Epithelial cell of proximal tubule (primary cell): ENCODE data around the gene SLC28A1. TPM values are rescaled to one million over a fixed set of nuclear protein-coding genes. Genes with fewer than 3 reads are reported as not detected.
"Not testable (repeated sequence)": the region's sequence is repeated elsewhere in the genome, so short reads cannot be mapped to it uniquely, and the experiment has no call there.

Experiments used
- DNase-seq: peaks from one replicate; pipeline ENCODE4 v3.0.0-alpha.2; 2011; ENCODE audit warnings: low read depth
- H3K4me3 ChIP-seq: 2 replicates; pipeline ENCODE4 v1.5.1; 2011; ENCODE audit warnings: low read depth, mild to moderate bottlenecking, low read length
- total RNA-seq: library from RNA; depleted of rRNA; stranded (reverse); fragments of >200 nt; gene quantifications from 2 replicates; pipeline ENCODE4 v1.2.3, GENCODE V29; 2015
- TF ChIP-seq, protein P1 (sequence below): conservative IDR thresholded peaks from 2 replicates; pipeline ENCODE4 v1.5.1; 2012; ENCODE audit warnings: low read depth, mild to moderate bottlenecking, low read length

SLC28A1 gene
- total RNA-seq, 1 donor from 2014 or later: not detected

DNA sequence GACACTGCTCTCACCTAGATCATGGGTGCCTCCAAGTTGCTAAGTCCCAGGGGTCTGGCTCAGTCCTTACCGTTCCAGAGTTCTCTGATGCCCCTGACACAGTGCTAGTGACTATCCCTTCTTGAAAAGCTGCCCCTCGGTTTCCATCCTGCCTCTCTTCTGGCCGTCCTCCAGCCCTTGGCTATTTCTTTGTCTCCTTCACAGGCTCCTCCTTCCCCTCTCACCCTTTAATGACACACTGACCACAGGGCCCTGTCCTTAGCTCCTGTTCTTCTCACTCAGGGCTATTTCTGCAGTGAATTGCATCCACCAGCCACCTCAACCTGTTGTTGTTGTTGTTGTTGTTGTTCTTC lies 31.1 kb downstream of the SLC28A1 start:
- no peak for DNase-seq
- no peak overlapping the region for H3K4me3 ChIP-seq
- TF ChIP-seq, protein P1, sequence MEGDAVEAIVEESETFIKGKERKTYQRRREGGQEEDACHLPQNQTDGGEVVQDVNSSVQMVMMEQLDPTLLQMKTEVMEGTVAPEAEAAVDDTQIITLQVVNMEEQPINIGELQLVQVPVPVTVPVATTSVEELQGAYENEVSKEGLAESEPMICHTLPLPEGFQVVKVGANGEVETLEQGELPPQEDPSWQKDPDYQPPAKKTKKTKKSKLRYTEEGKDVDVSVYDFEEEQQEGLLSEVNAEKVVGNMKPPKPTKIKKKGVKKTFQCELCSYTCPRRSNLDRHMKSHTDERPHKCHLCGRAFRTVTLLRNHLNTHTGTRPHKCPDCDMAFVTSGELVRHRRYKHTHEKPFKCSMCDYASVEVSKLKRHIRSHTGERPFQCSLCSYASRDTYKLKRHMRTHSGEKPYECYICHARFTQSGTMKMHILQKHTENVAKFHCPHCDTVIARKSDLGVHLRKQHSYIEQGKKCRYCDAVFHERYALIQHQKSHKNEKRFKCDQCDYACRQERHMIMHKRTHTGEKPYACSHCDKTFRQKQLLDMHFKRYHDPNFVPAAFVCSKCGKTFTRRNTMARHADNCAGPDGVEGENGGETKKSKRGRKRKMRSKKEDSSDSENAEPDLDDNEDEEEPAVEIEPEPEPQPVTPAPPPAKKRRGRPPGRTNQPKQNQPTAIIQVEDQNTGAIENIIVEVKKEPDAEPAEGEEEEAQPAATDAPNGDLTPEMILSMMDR: no peak

DNA sequence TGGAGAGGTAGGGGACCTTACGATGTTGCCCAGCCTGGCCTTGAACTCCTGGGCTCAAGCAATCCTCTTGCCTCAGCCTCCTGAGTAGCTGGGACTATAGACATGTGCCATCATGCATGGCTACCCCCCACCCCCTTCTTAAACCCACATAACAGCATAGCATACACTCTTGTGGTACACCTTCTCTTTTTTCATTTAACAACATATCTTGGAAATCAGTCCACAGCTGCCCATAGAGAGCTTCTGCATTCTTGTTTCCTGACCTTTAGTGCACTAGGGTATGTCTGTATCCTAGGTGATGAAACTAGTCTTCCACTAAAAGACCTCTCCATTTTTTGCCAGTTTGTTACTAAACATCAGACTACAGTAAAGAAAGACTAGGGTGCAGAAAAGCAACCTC lies 33.0 kb downstream of the SLC28A1 start:
- DNase-seq: no peak
- no peak overlapping the region for H3K4me3 ChIP-seq
- TF ChIP-seq, protein P1: no peak

DNA sequence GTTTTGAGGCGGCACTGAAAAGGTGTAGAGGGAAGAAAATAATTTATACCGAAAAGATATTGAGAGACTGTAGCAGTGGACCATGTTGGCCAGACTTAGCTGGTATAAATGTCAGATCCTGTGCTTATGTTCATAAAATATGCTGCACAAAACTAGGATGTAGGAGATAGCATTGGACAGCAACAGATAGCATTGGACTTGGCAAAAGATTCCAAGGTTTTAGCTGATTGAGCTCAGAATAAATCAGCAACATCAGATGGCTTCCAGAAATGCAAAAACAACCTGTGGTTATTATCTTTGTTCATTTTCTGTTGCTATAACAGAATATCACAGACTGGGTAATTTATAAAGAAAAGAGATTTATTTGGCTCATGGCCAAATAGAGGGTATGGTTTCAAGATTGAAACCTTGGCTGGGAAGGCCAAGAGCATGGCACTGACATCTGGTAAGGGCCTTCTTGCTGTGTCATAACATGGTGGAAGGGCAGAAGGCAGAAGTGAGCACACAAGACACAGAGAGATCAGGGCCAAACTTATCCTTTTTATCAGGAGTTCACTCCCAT lies 34.7 kb downstream of the SLC28A1 start:
- no peak for DNase-seq
- TF ChIP-seq, protein P1: no peak
- no peak overlapping the region for H3K4me3 ChIP-seq

DNA sequence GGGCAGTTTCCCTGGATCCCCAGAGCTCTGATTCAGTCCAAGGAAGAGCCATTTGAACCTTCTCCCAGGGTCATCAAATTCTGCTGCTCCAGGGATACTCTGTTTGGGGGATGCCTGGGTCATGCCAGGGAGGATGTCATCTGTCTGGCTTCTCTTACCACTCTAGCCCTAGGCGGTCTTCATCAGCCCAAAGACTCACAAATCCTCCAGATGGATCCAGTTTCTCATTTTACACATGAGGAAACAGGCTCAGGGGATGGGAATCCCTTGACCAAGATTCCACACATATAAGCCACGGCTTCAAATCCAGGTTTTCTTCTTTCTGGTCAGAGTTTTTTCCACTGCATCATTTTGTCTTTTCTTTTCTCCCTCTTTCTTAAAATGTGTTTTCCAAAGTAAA lies 36.7 kb downstream of the SLC28A1 start:
- TF ChIP-seq, protein P1: no peak
- DNase-seq: no peak

DNA sequence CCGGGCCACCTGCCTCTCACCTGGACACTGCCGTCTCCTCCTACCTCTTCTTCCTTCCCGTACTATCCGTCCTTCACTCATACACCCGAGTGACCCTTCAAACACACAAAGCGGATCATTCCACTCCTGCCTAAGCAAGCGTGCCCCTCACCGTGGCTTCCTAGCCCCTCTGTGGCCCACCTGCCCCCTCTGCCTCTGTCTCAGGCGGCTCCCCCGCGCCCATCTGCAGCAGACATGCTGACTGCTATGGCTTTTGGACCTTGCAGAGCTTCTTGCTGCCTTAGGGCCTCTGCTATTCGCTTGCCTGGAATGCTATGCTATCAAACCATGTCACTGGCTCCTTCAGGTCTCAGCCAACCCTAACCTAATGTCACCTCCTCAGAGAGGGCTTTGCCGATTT lies 38.1 kb downstream of the SLC28A1 start:
- TF ChIP-seq, protein P1: no peak
- H3K4me3 ChIP-seq: no peak overlapping the region
- no peak for DNase-seq

More for the DNA sequence above, 36.7 kb downstream of the SLC28A1 start:
- no peak overlapping the region for H3K4me3 ChIP-seq

DNA sequence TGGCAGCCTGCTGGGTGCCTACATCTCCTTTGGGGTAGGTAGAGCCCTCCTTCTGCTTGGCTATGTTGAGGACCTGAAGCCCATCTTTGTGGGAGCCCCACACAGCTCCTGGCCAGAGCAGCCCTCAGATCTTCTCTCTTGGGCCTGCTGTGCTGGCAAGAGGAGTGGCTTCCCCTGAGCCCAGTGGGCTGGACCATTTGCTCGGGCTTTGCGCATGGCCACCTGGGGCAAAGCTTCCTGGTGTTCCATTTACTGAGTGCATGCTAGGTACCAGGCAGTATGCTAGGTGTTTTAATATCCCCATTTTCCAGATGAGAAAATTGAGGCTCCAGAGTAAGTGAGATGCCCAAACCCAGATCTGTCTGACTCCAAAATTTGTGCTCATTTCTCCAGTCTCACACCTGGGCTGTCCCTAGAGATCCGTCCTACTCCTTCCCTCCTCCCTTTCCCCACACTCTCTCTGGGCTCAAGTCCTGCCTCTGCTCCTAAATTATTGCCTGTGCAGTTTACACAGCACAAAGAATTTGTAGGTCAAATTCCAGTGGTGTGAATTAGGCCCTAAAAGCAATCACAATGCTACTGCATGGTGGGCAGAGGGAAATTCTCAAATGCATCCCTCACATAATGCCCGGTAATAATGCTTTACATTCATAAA lies 39.7 kb downstream of the SLC28A1 start:
- H3K4me3 ChIP-seq: no peak overlapping the region
- TF ChIP-seq, protein P1: no peak
- no peak for DNase-seq

DNA sequence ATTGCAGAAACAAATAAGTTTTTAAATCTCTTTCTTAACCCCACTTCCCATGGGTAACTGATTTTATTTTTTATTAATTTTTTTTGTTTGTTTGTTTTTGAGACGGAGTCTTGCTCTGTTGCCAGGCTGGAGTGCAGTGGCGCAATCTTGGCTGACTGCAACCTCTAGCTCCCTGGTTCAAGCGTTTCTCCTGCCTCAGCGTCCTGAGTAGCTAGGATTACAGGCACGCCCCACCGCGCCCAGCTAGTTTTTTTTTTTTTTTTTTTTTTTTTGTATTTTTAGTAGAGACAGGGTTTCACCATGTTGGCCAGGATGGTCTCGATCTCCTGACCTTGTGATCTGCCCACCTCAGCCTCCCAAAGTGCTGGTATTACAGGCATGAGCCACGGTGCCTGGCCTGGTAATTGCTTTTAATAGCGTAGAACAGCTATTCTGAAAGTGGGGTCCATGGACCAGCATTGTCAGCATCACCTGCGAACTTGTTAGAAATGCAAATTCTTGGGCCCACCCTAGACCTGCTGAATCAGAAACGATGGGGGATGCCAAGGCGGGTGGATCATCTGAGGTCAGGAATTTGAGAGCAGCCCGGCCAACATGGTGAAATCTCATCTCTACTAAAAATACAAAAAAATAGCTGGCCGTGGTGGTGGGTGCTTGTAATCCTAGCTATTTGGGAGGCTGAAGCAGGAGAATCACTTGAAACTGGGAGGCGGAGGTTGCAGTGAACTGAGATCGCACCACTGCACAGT lies 40.5 kb downstream of the SLC28A1 start:
- not testable (repeated sequence) for DNase-seq, H3K4me3 ChIP-seq
